Endothelial cell of umbilical vein (primary cell): ENCODE results near the gene PDE11A.

Source experiments
- CTCF ChIP-seq, 2 donors: IDR thresholded peaks; 1 replicate in 1 of 2; 2 replicates in 1 of 2; pipeline ENCODE4 v1.5.1; 2011; ENCODE audit warnings: low read length in 2 of 2, mild to moderate bottlenecking in 2 of 2, moderate library complexity in 2 of 2, control low read depth in 1 of 2, inconsistent platforms in 1 of 2, low read depth in 1 of 2; ENCODE audit not compliant: insufficient read depth in 1 of 2; ENCODE audit errors: extremely low read depth in 1 of 2
- MAX ChIP-seq: IDR thresholded peaks from 2 replicates; pipeline ENCODE4 v1.6.1; 2011; ENCODE audit not compliant: insufficient read depth, insufficient read length
- POLR2AphosphoS5 ChIP-seq: IDR thresholded peaks from 2 replicates; pipeline ENCODE4 v1.6.1; 2012; ENCODE audit warnings: low read depth, mild to moderate bottlenecking, control low read depth, low read length, moderate library complexity; ENCODE audit not compliant: insufficient read depth

GRCh38 chr2:177992992-177993391 is 79.6 kb downstream of the PDE11A start:
- TF ChIP-seq POLR2AphosphoS5 (no peak), CTCF (IDR thresholded peaks at IDR 0.05; ENCODE audit: extremely low read depth in 1 of 2, insufficient read depth in 1 of 2, low read depth in 1 of 2, low read length in 2 of 2) (no peak), MAX (no peak)
